Measurements from ENCODE around the gene NLE1. TPM values are rescaled to one million over a fixed set of nuclear protein-coding genes. Genes with fewer than 3 reads are reported as not detected.
A peak's percentile ranks its signal among the peaks of the same experiment; 100 is the strongest.

The NLE1 gene
- total RNA-seq, 1 donor, result 15.6 TPM

GRCh38 chr17:35132816-35133550 lies 9.1 kb downstream of the NLE1 start:
- DNase-seq (ENCODE audit: insufficient read length, low spot score, missing footprints), result peak; percentile 18
- H3K4me3 ChIP-seq (ENCODE audit: insufficient read depth, low read length), result no peak overlapping the region
- H2AFZ ChIP-seq (ENCODE audit: low read length), result no peak overlapping the region
- H3K27me3 ChIP-seq (ENCODE audit: insufficient read depth, low read length), result no peaks in the 10 kb centered on the region
- H3K79me2 ChIP-seq (ENCODE audit: insufficient read depth, low read length), result no peaks in the 10 kb centered on the region
- no peak overlapping the region for H3K4me2 ChIP-seq (ENCODE audit: insufficient read depth, low read length)
- no peak overlapping the region for H3K27ac ChIP-seq (ENCODE audit: low read depth, low read length)
- peaks cover 4% of the 10 kb centered on the region for H3K4me1 ChIP-seq (ENCODE audit: insufficient read depth, low read length)
- no peaks in the 10 kb centered on the region for H3K9me3 ChIP-seq (ENCODE audit: low read depth, low read length)
- H3K36me3 ChIP-seq (ENCODE audit: insufficient read depth, low read length), result peaks cover 58% of the 10 kb centered on the region
- TF ChIP-seq, protein P1, sequence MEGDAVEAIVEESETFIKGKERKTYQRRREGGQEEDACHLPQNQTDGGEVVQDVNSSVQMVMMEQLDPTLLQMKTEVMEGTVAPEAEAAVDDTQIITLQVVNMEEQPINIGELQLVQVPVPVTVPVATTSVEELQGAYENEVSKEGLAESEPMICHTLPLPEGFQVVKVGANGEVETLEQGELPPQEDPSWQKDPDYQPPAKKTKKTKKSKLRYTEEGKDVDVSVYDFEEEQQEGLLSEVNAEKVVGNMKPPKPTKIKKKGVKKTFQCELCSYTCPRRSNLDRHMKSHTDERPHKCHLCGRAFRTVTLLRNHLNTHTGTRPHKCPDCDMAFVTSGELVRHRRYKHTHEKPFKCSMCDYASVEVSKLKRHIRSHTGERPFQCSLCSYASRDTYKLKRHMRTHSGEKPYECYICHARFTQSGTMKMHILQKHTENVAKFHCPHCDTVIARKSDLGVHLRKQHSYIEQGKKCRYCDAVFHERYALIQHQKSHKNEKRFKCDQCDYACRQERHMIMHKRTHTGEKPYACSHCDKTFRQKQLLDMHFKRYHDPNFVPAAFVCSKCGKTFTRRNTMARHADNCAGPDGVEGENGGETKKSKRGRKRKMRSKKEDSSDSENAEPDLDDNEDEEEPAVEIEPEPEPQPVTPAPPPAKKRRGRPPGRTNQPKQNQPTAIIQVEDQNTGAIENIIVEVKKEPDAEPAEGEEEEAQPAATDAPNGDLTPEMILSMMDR (IDR thresholded peaks at IDR 0.05; ENCODE audit: extremely low read depth, low read depth, low read length), result no peak
- H4K20me1 ChIP-seq (ENCODE audit: insufficient read depth, low read length), result no peaks in the 10 kb centered on the region

DNA sequence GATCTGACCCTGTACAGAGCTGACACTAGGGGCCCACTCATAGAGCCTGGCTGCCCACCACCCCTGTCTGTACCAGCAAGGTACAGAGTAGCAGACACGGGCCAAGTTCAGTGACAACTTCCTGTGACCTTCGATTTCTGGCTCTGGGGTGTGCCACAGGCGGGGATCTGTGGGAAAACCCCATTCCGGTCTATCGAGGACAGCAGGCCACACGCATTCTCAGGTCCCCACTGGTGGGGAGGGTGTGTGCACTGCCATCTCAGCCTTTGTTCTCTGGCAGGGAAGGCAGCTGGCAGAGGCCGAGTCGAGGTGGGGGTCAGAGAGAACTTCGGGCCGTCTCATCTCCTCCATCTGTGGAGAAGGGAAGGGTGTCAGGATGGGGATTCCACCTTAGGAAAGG lies 10.0 kb downstream of the NLE1 start:
- peaks cover 53% of the 10 kb centered on the region for H3K36me3 ChIP-seq (ENCODE audit: insufficient read depth, low read length)

DNA sequence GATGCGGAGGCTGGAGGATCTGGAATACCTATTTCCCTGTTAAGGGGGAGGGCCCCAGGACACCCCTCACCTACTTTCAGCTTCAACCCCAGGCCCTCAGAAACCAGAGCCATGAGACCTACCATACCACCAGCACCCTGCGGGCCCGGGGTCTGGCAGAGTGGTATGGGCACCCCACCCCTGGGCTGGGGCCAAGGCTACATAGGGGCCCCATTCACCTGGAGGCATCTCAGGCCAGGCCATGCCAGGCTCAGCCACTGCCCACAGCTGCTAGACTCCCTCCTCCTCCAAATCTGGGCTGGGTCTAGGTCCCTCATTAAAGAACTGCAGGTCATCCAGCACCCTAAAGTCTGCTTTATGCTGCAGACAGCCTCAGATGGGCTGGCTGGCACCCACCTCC lies 11.7 kb downstream of the NLE1 start:
- Histone ChIP-seq H4K20me1 (ENCODE audit: insufficient read depth, low read length) (no peaks in the 10 kb centered on the region), H3K36me3 (ENCODE audit: insufficient read depth, low read length) (peaks cover 37% of the 10 kb centered on the region), H3K79me2 (ENCODE audit: insufficient read depth, low read length) (no peaks in the 10 kb centered on the region), H3K27me3 (ENCODE audit: insufficient read depth, low read length) (no peaks in the 10 kb centered on the region), H3K27ac (ENCODE audit: low read depth, low read length) (no peak overlapping the region), H3K4me2 (ENCODE audit: insufficient read depth, low read length) (no peak overlapping the region), H3K9me3 (ENCODE audit: low read depth, low read length) (no peaks in the 10 kb centered on the region), H3K4me1 (ENCODE audit: insufficient read depth, low read length) (peaks cover 4% of the 10 kb centered on the region), H2AFZ (ENCODE audit: low read length) (no peak overlapping the region), H3K4me3 (ENCODE audit: insufficient read depth, low read length) (no peak overlapping the region)
- TF ChIP-seq, protein P1 (IDR thresholded peaks at IDR 0.05; ENCODE audit: extremely low read depth, low read depth, low read length), result no peak
- DNase-seq (ENCODE audit: insufficient read length, low spot score, missing footprints), result peak; percentile 41

More for the DNA sequence above, 10.0 kb downstream of the NLE1 start:
- H3K79me2 ChIP-seq (ENCODE audit: insufficient read depth, low read length), result no peaks in the 10 kb centered on the region
- H3K27ac ChIP-seq (ENCODE audit: low read depth, low read length), result no peak overlapping the region
- H3K9me3 ChIP-seq (ENCODE audit: low read depth, low read length), result no peaks in the 10 kb centered on the region
- peaks cover 4% of the 10 kb centered on the region for H3K4me1 ChIP-seq (ENCODE audit: insufficient read depth, low read length)
- H4K20me1 ChIP-seq (ENCODE audit: insufficient read depth, low read length), result no peaks in the 10 kb centered on the region
- H3K27me3 ChIP-seq (ENCODE audit: insufficient read depth, low read length), result no peaks in the 10 kb centered on the region
- no peak overlapping the region for H2AFZ ChIP-seq (ENCODE audit: low read length)
- no peak overlapping the region for H3K4me3 ChIP-seq (ENCODE audit: insufficient read depth, low read length)
- peak; percentile 48 for DNase-seq (ENCODE audit: insufficient read length, low spot score, missing footprints)
- TF ChIP-seq, protein P1 (IDR thresholded peaks at IDR 0.05; ENCODE audit: extremely low read depth, low read depth, low read length), result no peak
- H3K4me2 ChIP-seq (ENCODE audit: insufficient read depth, low read length), result no peak overlapping the region

GRCh38 chr17:35129973-35130351 lies 12.1 kb downstream of the NLE1 start:
- peaks cover 4% of the 10 kb centered on the region for H3K4me1 ChIP-seq (ENCODE audit: insufficient read depth, low read length)
- H2AFZ ChIP-seq (ENCODE audit: low read length), result no peak overlapping the region
- DNase-seq (ENCODE audit: insufficient read length, low spot score, missing footprints), result peak; percentile 60
- no peaks in the 10 kb centered on the region for H3K9me3 ChIP-seq (ENCODE audit: low read depth, low read length)
- H3K79me2 ChIP-seq (ENCODE audit: insufficient read depth, low read length), result no peaks in the 10 kb centered on the region
- TF ChIP-seq, protein P1 (IDR thresholded peaks at IDR 0.05; ENCODE audit: extremely low read depth, low read depth, low read length), result no peak
- H3K4me3 ChIP-seq (ENCODE audit: insufficient read depth, low read length), result no peak overlapping the region
- peaks cover 32% of the 10 kb centered on the region for H3K36me3 ChIP-seq (ENCODE audit: insufficient read depth, low read length)
- no peaks in the 10 kb centered on the region for H4K20me1 ChIP-seq (ENCODE audit: insufficient read depth, low read length)
- no peaks in the 10 kb centered on the region for H3K27me3 ChIP-seq (ENCODE audit: insufficient read depth, low read length)
- H3K27ac ChIP-seq (ENCODE audit: low read depth, low read length), result no peak overlapping the region
- no peak overlapping the region for H3K4me2 ChIP-seq (ENCODE audit: insufficient read depth, low read length)
